ENCODE data around the gene WAPL. TPM values are rescaled to one million over a fixed set of nuclear protein-coding genes. Genes with fewer than 3 reads are reported as not detected.

WAPL gene
- polyA plus RNA-seq, 1 donor (not counting 4 experiments of a cell fraction or from before 2014, with no cell fraction given) = 26.2 TPM

GRCh38 chr10:86419101-86419500 is 102.5 kb downstream of the WAPL start:
- Histone ChIP-seq H3K27ac (ENCODE audit: control insufficient read depth, insufficient read depth, low read length) (no peak overlapping the region), H3K9ac (ENCODE audit: control insufficient read depth, extremely low read depth, insufficient read depth, low read length) (no peak overlapping the region), H3K79me2 (ENCODE audit: control insufficient read depth, insufficient read depth, low read length) (no peaks in the 10 kb centered on the region), H3K9me1 (ENCODE audit: control insufficient read depth, extremely low read depth, insufficient read depth, low read length) (no peaks in the 10 kb centered on the region), H3K9me3 (ENCODE audit: control insufficient read depth, low read depth, low read length) (no peaks in the 10 kb centered on the region), H3K27me3 (ENCODE audit: control insufficient read depth, extremely low read depth, insufficient read depth, low read length) (no peaks in the 10 kb centered on the region), H3K4me1 (ENCODE audit: control insufficient read depth, extremely low read depth, insufficient read depth, low read length) (no peaks in the 10 kb centered on the region), H3K4me3 (ENCODE audit: control insufficient read depth in 2 of 3, extremely low read depth in 1 of 3, insufficient read depth in 2 of 3, low read depth in 1 of 3, low read length in 3 of 3) (no peak overlapping the region), H3K4me2 (ENCODE audit: control insufficient read depth, extremely low read depth, insufficient read depth, low read depth, low read length) (no peak overlapping the region), H4K20me1 (ENCODE audit: control insufficient read depth, extremely low read depth, insufficient read depth, low read length) (no peaks in the 10 kb centered on the region), H2AFZ (ENCODE audit: control insufficient read depth, low read length) (no peak overlapping the region), H3K36me3 (ENCODE audit: control insufficient read depth in 2 of 2, extremely low read depth in 1 of 2, insufficient read depth in 2 of 2, low read length in 2 of 2) (no peaks in the 10 kb centered on the region)
- TF ChIP-seq CTCF (optimal IDR thresholded peaks at IDR 0.05 in 1 of 3, IDR thresholded peaks at IDR 0.05 in 1 of 3, conservative IDR thresholded peaks at IDR 0.05 in 1 of 3; ENCODE audit: extremely low read depth in 1 of 3, insufficient read depth in 2 of 3, low read length in 3 of 3) = no peak
- no peak for TF ChIP-seq EZH2 (IDR thresholded peaks at IDR 0.05; ENCODE audit: low read length)
- DNase-seq (ENCODE audit: low read depth, low spot score) (no peak), FAIRE-seq (no peak)
- dilution Hi-C loops (cut with MboI; ENCODE audit: extremely low pct_ligation_motif_present, low sequenced_read_pairs) = no loop called here

GRCh38 chr10:86415583-86415982 is 106.0 kb downstream of the WAPL start:
- no peaks in the 10 kb centered on the region for H3K4me1 ChIP-seq (ENCODE audit: control insufficient read depth, extremely low read depth, insufficient read depth, low read length)
- TF ChIP-seq CTCF (optimal IDR thresholded peaks at IDR 0.05 in 1 of 3, IDR thresholded peaks at IDR 0.05 in 1 of 3, conservative IDR thresholded peaks at IDR 0.05 in 1 of 3; ENCODE audit: extremely low read depth in 1 of 3, insufficient read depth in 2 of 3, low read length in 3 of 3) (no peak), EZH2 (IDR thresholded peaks at IDR 0.05; ENCODE audit: low read length) (no peak)
- H4K20me1 ChIP-seq (ENCODE audit: control insufficient read depth, extremely low read depth, insufficient read depth, low read length) = no peaks in the 10 kb centered on the region
- DNase-seq (ENCODE audit: low read depth, low spot score) = no peak
- H3K36me3 ChIP-seq (ENCODE audit: control insufficient read depth in 2 of 2, extremely low read depth in 1 of 2, insufficient read depth in 2 of 2, low read length in 2 of 2) = no peaks in the 10 kb centered on the region
- no peak overlapping the region for H3K4me3 ChIP-seq (ENCODE audit: control insufficient read depth in 2 of 3, extremely low read depth in 1 of 3, insufficient read depth in 2 of 3, low read depth in 1 of 3, low read length in 3 of 3)
- no peak overlapping the region for H2AFZ ChIP-seq (ENCODE audit: control insufficient read depth, low read length)
- no peak overlapping the region for H3K27ac ChIP-seq (ENCODE audit: control insufficient read depth, insufficient read depth, low read length)
- no peaks in the 10 kb centered on the region for H3K27me3 ChIP-seq (ENCODE audit: control insufficient read depth, extremely low read depth, insufficient read depth, low read length)
- H3K79me2 ChIP-seq (ENCODE audit: control insufficient read depth, insufficient read depth, low read length) = no peaks in the 10 kb centered on the region
- H3K9me3 ChIP-seq (ENCODE audit: control insufficient read depth, low read depth, low read length) = peaks cover 4% of the 10 kb centered on the region
- no peak overlapping the region for H3K9ac ChIP-seq (ENCODE audit: control insufficient read depth, extremely low read depth, insufficient read depth, low read length)
- no peaks in the 10 kb centered on the region for H3K9me1 ChIP-seq (ENCODE audit: control insufficient read depth, extremely low read depth, insufficient read depth, low read length)
- no peak overlapping the region for H3K4me2 ChIP-seq (ENCODE audit: control insufficient read depth, extremely low read depth, insufficient read depth, low read depth, low read length)
- FAIRE-seq = no peak
- dilution Hi-C loops (cut with MboI; ENCODE audit: extremely low pct_ligation_motif_present, low sequenced_read_pairs) = no loop called here

All from keratinocyte (primary cell).